Fibroblast of the aortic adventitia (primary cell): ENCODE data around the gene ANO9. TPM values are rescaled to one million over a fixed set of nuclear protein-coding genes. Genes with fewer than 3 reads are reported as not detected.

ENCODE experiments used
- DNase-seq: peaks from one replicate; pipeline ENCODE4 v3.0.0-alpha.2; 2010; ENCODE audit warnings: low read depth
- H3K4me3 ChIP-seq: 2 replicates; pipeline ENCODE4 v1.5.1; 2011; ENCODE audit warnings: low read depth, mild to moderate bottlenecking, control low read depth, low read length, moderate library complexity
- CTCF ChIP-seq: IDR thresholded peaks from 2 replicates; pipeline ENCODE4 v1.5.1; 2011; ENCODE audit warnings: mild to moderate bottlenecking, low read length, control low read depth, inconsistent platforms; ENCODE audit not compliant: insufficient read depth
- total RNA-seq: library from RNA; depleted of rRNA; stranded (reverse); fragments of >200 nt; gene quantifications from 2 replicates; pipeline ENCODE4 v1.2.3, GENCODE V29; 2012; ENCODE audit warnings: low replicate concordance

Gene ANO9
- total RNA-seq, 1 donor, result not detected

- DNase-seq, result no peak
- no peak for TF ChIP-seq CTCF
- H3K4me3 ChIP-seq, result no peak overlapping the region
Measured at GRCh38 chr11:433641-434040, 8.2 kb downstream of the ANO9 start.

- no peak for TF ChIP-seq CTCF
- no peak overlapping the region for H3K4me3 ChIP-seq
- no peak for DNase-seq
Measured at GRCh38 chr11:433111-433510, 8.7 kb downstream of the ANO9 start.

- TF ChIP-seq CTCF, result no peak
- H3K4me3 ChIP-seq, result no peak overlapping the region
Measured at GRCh38 chr11:432501-433100, 9.2 kb downstream of the ANO9 start.

GRCh38 chr11:431921-432320 is 9.9 kb downstream of the ANO9 start:
- no peak overlapping the region for H3K4me3 ChIP-seq
- DNase-seq, result no peak
- TF ChIP-seq CTCF, result no peak

More at GRCh38 chr11:432501-433100, 9.2 kb downstream of the ANO9 start:
- no peak for DNase-seq

- TF ChIP-seq CTCF, result no peak
- no peak for DNase-seq
- H3K4me3 ChIP-seq, result no peak overlapping the region
Measured at GRCh38 chr11:429931-430456, 11.8 kb downstream of the ANO9 start.

- TF ChIP-seq CTCF, result no peak
- DNase-seq, result no peak
- H3K4me3 ChIP-seq, result no peak overlapping the region
Measured at GRCh38 chr11:429391-429790, 12.4 kb downstream of the ANO9 start.

- TF ChIP-seq CTCF, result no peak
- H3K4me3 ChIP-seq, result no peak overlapping the region
- no peak for DNase-seq
Measured at GRCh38 chr11:428295-428694, 13.5 kb downstream of the ANO9 start.
